Breast epithelium (tissue), 3 donors: ENCODE measurements around the gene LYPLAL1.

Experiments
- CTCF ChIP-seq, 3 donors: fragments of 450-650 bp; IDR thresholded peaks; one replicate each; pipeline ENCODE4 v1.5.1; 2016 to 2017; ENCODE audit warnings: antibody characterized with exemption in 3 of 3, mild to moderate bottlenecking in 3 of 3, moderate library complexity in 3 of 3
- POLR2A ChIP-seq: fragments of 450-650 bp; IDR thresholded peaks from one replicate; pipeline ENCODE4 v1.6.1; 2016; ENCODE audit warnings: antibody characterized with exemption, mild to moderate bottlenecking, moderate library complexity

GRCh38 chr1:219244864-219245263 is 71.2 kb downstream of the LYPLAL1 start:
- TF ChIP-seq CTCF (IDR thresholded peaks at IDR 0.05) (no peak), POLR2A (no peak)
